ENCODE results near the gene RBFOX1.

Gene RBFOX1

GRCh38 chr16:7579454-7579853, 246.8 kb downstream of the RBFOX1 start:
- H4K8ac ChIP-seq (ENCODE audit: low read depth, low read length), result no peak overlapping the region
- no peak overlapping the region for H2BK5ac ChIP-seq (ENCODE audit: low read length)
- no peak overlapping the region for H3K14ac ChIP-seq (ENCODE audit: low read length)
- H4K91ac ChIP-seq (ENCODE audit: low read depth, low read length, poor library complexity), result no peak overlapping the region
- no CpG with 5 or more reads among the region's 8 CpGs for WGBS, 2 donors (ENCODE audit: extremely low coverage in 2 of 2, insufficient read length in 2 of 2, insufficient replicate concordance in 1 of 2)
- H3K27ac ChIP-seq (replicated peaks; ENCODE audit: low read length), result no peak overlapping the region
- no peak overlapping the region for H3K9ac ChIP-seq (ENCODE audit: low read depth, low read length, poor library complexity)
- H3K79me1 ChIP-seq (ENCODE audit: low read depth, low read length), result no peaks in the 10 kb centered on the region
- no peak overlapping the region for H2AFZ ChIP-seq (ENCODE audit: low read length)
- no peaks in the 10 kb centered on the region for H3K4me1 ChIP-seq (ENCODE audit: control insufficient read depth in 2 of 2, insufficient read depth in 1 of 2, low read depth in 1 of 2, low read length in 2 of 2)
- no peak for DNase-seq (ENCODE audit: low spot score)
- H2BK15ac ChIP-seq (ENCODE audit: low read length), result no peak overlapping the region
- H2BK12ac ChIP-seq (ENCODE audit: low read length), result no peak overlapping the region
- H3K27me3 ChIP-seq (ENCODE audit: control insufficient read depth in 3 of 3, insufficient read depth in 3 of 3, low read depth in 1 of 3, low read length in 3 of 3), result no peaks in the 10 kb centered on the region
- H3K4me2 ChIP-seq (ENCODE audit: insufficient read depth, low read length, poor library complexity, severe bottlenecking), result no peak overlapping the region
- H3K23ac ChIP-seq (ENCODE audit: low read depth, low read length, poor library complexity), result no peak overlapping the region
- H3K4ac ChIP-seq (ENCODE audit: low read length), result no peak overlapping the region
- H3K4me3 ChIP-seq (ENCODE audit: low read length in 2 of 2), result no peak overlapping the region
- H2AK5ac ChIP-seq (ENCODE audit: low read depth, low read length), result no peak overlapping the region
- H3K18ac ChIP-seq (ENCODE audit: low read length), result no peak overlapping the region
- no peaks in the 10 kb centered on the region for H3K36me3 ChIP-seq (replicated peaks in 1 of 2; ENCODE audit: control insufficient read depth in 2 of 2, insufficient read depth in 2 of 2, low read length in 2 of 2)
- H2BK120ac ChIP-seq (ENCODE audit: low read depth, low read length), result no peak overlapping the region
- no peaks in the 10 kb centered on the region for H3K9me3 ChIP-seq (replicated peaks in 1 of 2; ENCODE audit: control insufficient read depth in 2 of 2, insufficient read depth in 1 of 2, low read depth in 1 of 2, low read length in 2 of 2)

GRCh38 chr16:7581175-7581574, 248.5 kb downstream of the RBFOX1 start:
- Histone ChIP-seq H3K4me3 (ENCODE audit: low read length in 2 of 2) (no peak overlapping the region), H2BK12ac (ENCODE audit: low read length) (no peak overlapping the region), H3K4ac (ENCODE audit: low read length) (no peak overlapping the region), H3K79me1 (ENCODE audit: low read depth, low read length) (no peaks in the 10 kb centered on the region), H4K8ac (ENCODE audit: low read depth, low read length) (no peak overlapping the region), H3K9me3 (replicated peaks in 1 of 2; ENCODE audit: control insufficient read depth in 2 of 2, insufficient read depth in 1 of 2, low read depth in 1 of 2, low read length in 2 of 2) (no peaks in the 10 kb centered on the region), H3K4me1 (ENCODE audit: control insufficient read depth in 2 of 2, insufficient read depth in 1 of 2, low read depth in 1 of 2, low read length in 2 of 2) (no peaks in the 10 kb centered on the region), H3K36me3 (replicated peaks in 1 of 2; ENCODE audit: control insufficient read depth in 2 of 2, insufficient read depth in 2 of 2, low read length in 2 of 2) (no peaks in the 10 kb centered on the region), H3K4me2 (ENCODE audit: insufficient read depth, low read length, poor library complexity, severe bottlenecking) (no peak overlapping the region), H2AK5ac (ENCODE audit: low read depth, low read length) (no peak overlapping the region), H3K14ac (ENCODE audit: low read length) (no peak overlapping the region), H4K91ac (ENCODE audit: low read depth, low read length, poor library complexity) (no peak overlapping the region), H2BK5ac (ENCODE audit: low read length) (no peak overlapping the region), H3K23ac (ENCODE audit: low read depth, low read length, poor library complexity) (no peak overlapping the region), H3K18ac (ENCODE audit: low read length) (no peak overlapping the region), H2AFZ (ENCODE audit: low read length) (no peak overlapping the region), H2BK120ac (ENCODE audit: low read depth, low read length) (no peak overlapping the region), H2BK15ac (ENCODE audit: low read length) (no peak overlapping the region), H3K27ac (replicated peaks; ENCODE audit: low read length) (no peak overlapping the region), H3K9ac (ENCODE audit: low read depth, low read length, poor library complexity) (no peak overlapping the region), H3K27me3 (ENCODE audit: control insufficient read depth in 3 of 3, insufficient read depth in 3 of 3, low read depth in 1 of 3, low read length in 3 of 3) (no peaks in the 10 kb centered on the region)
- no peak for DNase-seq (ENCODE audit: low spot score)
- WGBS, 2 donors (ENCODE audit: extremely low coverage in 2 of 2, insufficient read length in 2 of 2, insufficient replicate concordance in 1 of 2), result no CpG with 5 or more reads among the region's 6 CpGs

DNA sequence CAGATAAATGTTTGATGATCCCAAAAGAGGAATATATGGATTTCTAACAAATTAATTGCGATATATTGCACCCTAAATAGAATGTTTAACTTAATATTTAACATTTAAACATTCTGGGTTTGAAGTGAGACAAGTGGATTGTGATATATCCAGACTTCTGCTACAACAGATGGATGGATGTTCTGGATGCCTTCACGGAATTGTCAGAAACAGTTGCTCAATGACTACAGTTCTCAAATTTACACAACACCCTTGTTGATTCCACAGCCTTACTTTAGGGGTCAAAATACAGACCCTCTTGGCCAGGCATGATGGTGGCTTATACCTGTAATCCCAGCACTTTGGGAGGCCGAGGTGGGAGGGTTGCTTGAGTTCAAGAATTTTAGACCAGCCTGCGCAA, 250.8 kb downstream of the RBFOX1 start:
- no peak overlapping the region for H3K4me2 ChIP-seq (ENCODE audit: insufficient read depth, low read length, poor library complexity, severe bottlenecking)
- H2AK5ac ChIP-seq (ENCODE audit: low read depth, low read length), result no peak overlapping the region
- no peak overlapping the region for H3K27ac ChIP-seq (replicated peaks; ENCODE audit: low read length)
- H3K9me3 ChIP-seq (replicated peaks in 1 of 2; ENCODE audit: control insufficient read depth in 2 of 2, insufficient read depth in 1 of 2, low read depth in 1 of 2, low read length in 2 of 2), result no peaks in the 10 kb centered on the region
- no peak overlapping the region for H2BK120ac ChIP-seq (ENCODE audit: low read depth, low read length)
- no CpG with 5 or more reads among the region's 4 CpGs for WGBS, 2 donors (ENCODE audit: extremely low coverage in 2 of 2, insufficient read length in 2 of 2, insufficient replicate concordance in 1 of 2)
- no peak for DNase-seq (ENCODE audit: low spot score)
- no peak overlapping the region for H4K91ac ChIP-seq (ENCODE audit: low read depth, low read length, poor library complexity)
- no peaks in the 10 kb centered on the region for H3K27me3 ChIP-seq (ENCODE audit: control insufficient read depth in 3 of 3, insufficient read depth in 3 of 3, low read depth in 1 of 3, low read length in 3 of 3)
- no peak overlapping the region for H3K9ac ChIP-seq (ENCODE audit: low read depth, low read length, poor library complexity)
- no peak overlapping the region for H4K8ac ChIP-seq (ENCODE audit: low read depth, low read length)
- no peak overlapping the region for H2AFZ ChIP-seq (ENCODE audit: low read length)
- no peak overlapping the region for H3K4ac ChIP-seq (ENCODE audit: low read length)
- H3K79me1 ChIP-seq (ENCODE audit: low read depth, low read length), result no peaks in the 10 kb centered on the region
- no peaks in the 10 kb centered on the region for H3K36me3 ChIP-seq (replicated peaks in 1 of 2; ENCODE audit: control insufficient read depth in 2 of 2, insufficient read depth in 2 of 2, low read length in 2 of 2)
- no peak overlapping the region for H2BK15ac ChIP-seq (ENCODE audit: low read length)
- H3K18ac ChIP-seq (ENCODE audit: low read length), result no peak overlapping the region
- H3K4me1 ChIP-seq (ENCODE audit: control insufficient read depth in 2 of 2, insufficient read depth in 1 of 2, low read depth in 1 of 2, low read length in 2 of 2), result no peaks in the 10 kb centered on the region
- no peak overlapping the region for H3K4me3 ChIP-seq (ENCODE audit: low read length in 2 of 2)
- H3K23ac ChIP-seq (ENCODE audit: low read depth, low read length, poor library complexity), result no peak overlapping the region
- H2BK12ac ChIP-seq (ENCODE audit: low read length), result no peak overlapping the region
- H2BK5ac ChIP-seq (ENCODE audit: low read length), result no peak overlapping the region
- H3K14ac ChIP-seq (ENCODE audit: low read length), result no peak overlapping the region

DNA sequence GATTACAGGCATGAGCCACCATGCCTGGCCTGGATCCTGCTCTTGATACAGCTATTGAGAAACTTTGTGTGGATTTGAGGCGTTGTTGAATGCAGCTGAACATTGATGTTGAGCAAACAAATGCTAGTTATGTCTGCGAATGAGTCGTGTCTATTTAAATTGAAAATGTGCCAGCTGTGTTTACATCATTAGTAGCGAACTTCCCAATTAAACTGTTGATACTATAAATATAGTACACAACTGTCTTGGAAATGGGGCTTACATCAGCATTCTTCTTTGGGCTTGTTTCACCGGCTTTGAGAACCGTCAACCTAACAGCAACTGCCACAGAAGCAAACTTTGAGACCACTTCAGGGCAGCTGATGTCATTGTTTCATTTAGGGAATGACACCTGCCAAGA, 251.9 kb downstream of the RBFOX1 start:
- no peaks in the 10 kb centered on the region for H3K4me1 ChIP-seq (ENCODE audit: control insufficient read depth in 2 of 2, insufficient read depth in 1 of 2, low read depth in 1 of 2, low read length in 2 of 2)
- no peak for DNase-seq (ENCODE audit: low spot score)
- no peak overlapping the region for H2BK15ac ChIP-seq (ENCODE audit: low read length)
- no peak overlapping the region for H4K8ac ChIP-seq (ENCODE audit: low read depth, low read length)
- no peaks in the 10 kb centered on the region for H3K79me1 ChIP-seq (ENCODE audit: low read depth, low read length)
- no peak overlapping the region for H2BK12ac ChIP-seq (ENCODE audit: low read length)
- H3K9ac ChIP-seq (ENCODE audit: low read depth, low read length, poor library complexity), result no peak overlapping the region
- no peaks in the 10 kb centered on the region for H3K36me3 ChIP-seq (replicated peaks in 1 of 2; ENCODE audit: control insufficient read depth in 2 of 2, insufficient read depth in 2 of 2, low read length in 2 of 2)
- no peak overlapping the region for H4K91ac ChIP-seq (ENCODE audit: low read depth, low read length, poor library complexity)
- H2BK120ac ChIP-seq (ENCODE audit: low read depth, low read length), result no peak overlapping the region
- no peak overlapping the region for H2BK5ac ChIP-seq (ENCODE audit: low read length)
- H2AFZ ChIP-seq (ENCODE audit: low read length), result no peak overlapping the region
- no peak overlapping the region for H3K23ac ChIP-seq (ENCODE audit: low read depth, low read length, poor library complexity)
- H3K14ac ChIP-seq (ENCODE audit: low read length), result no peak overlapping the region
- H3K4ac ChIP-seq (ENCODE audit: low read length), result no peak overlapping the region
- H3K27ac ChIP-seq (replicated peaks; ENCODE audit: low read length), result no peak overlapping the region
- no peak overlapping the region for H3K4me3 ChIP-seq (ENCODE audit: low read length in 2 of 2)
- no peak overlapping the region for H3K18ac ChIP-seq (ENCODE audit: low read length)
- no CpG with 5 or more reads among the region's 6 CpGs for WGBS, 2 donors (ENCODE audit: extremely low coverage in 2 of 2, insufficient read length in 2 of 2, insufficient replicate concordance in 1 of 2)
- H3K4me2 ChIP-seq (ENCODE audit: insufficient read depth, low read length, poor library complexity, severe bottlenecking), result no peak overlapping the region
- no peaks in the 10 kb centered on the region for H3K27me3 ChIP-seq (ENCODE audit: control insufficient read depth in 3 of 3, insufficient read depth in 3 of 3, low read depth in 1 of 3, low read length in 3 of 3)
- no peak overlapping the region for H2AK5ac ChIP-seq (ENCODE audit: low read depth, low read length)
- H3K9me3 ChIP-seq (replicated peaks in 1 of 2; ENCODE audit: control insufficient read depth in 2 of 2, insufficient read depth in 1 of 2, low read depth in 1 of 2, low read length in 2 of 2), result no peaks in the 10 kb centered on the region
